ENCODE measurements around the gene RNF214. TPM values are rescaled to one million over a fixed set of nuclear protein-coding genes. Genes with fewer than 3 reads are reported as not detected.
A peak's percentile ranks its signal among the peaks of the same experiment; 100 is the strongest.

RNF214 gene
- total and polyA plus RNA-seq, 2 of the 13 experiments (the other 11 are each of a cell fraction or from before 2014, with no cell fraction given), result 10.7 to 12.6 TPM

- TF ChIP-seq ATF4 (CRISPR knock-in tag; IDR thresholded peaks at IDR 0.05), result peak in 1 of 2 experiments; percentile 47; a peak in 2 of 4 replicates
- peak; percentile 61; the same call in 1 of the 2 replicates for TF ChIP-seq ZNF891 (CRISPR knock-in tag; IDR thresholded peaks at IDR 0.05)
- 0 out of 2 replicates have a peak, but pooled peaks have one; percentile 20 for TF ChIP-seq FOXK2 (IDR thresholded peaks at IDR 0.05)
- TF ChIP-seq E2F2 (CRISPR knock-in tag; IDR thresholded peaks at IDR 0.05; ENCODE audit: borderline replicate concordance), result no peak
- no peak for TF ChIP-seq PPARG (CRISPR knock-in tag; conservative IDR thresholded peaks at IDR 0.05)
- TF ChIP-seq PHF20 (CRISPR knock-in tag; IDR thresholded peaks at IDR 0.05), result peak; percentile 37
- no peak for TF ChIP-seq MIXL1 (CRISPR knock-in tag; IDR thresholded peaks at IDR 0.05)
- TF ChIP-seq SATB2 (CRISPR knock-in tag; IDR thresholded peaks at IDR 0.05), result no peak
- no peak for TF ChIP-seq ZNF713 (CRISPR knock-in tag; IDR thresholded peaks at IDR 0.05)
- TF ChIP-seq ZNF362 (CRISPR knock-in tag; IDR thresholded peaks at IDR 0.05; ENCODE audit: borderline replicate concordance), result no peak
- no peak; the same call in 1 of the 2 replicates for TF ChIP-seq ZFP36L1 (CRISPR knock-in tag; IDR thresholded peaks at IDR 0.05)
- TF ChIP-seq TOE1 (CRISPR knock-in tag; IDR thresholded peaks at IDR 0.05), result no peak
- TF ChIP-seq YEATS2 (CRISPR knock-in tag; IDR thresholded peaks at IDR 0.05; ENCODE audit: borderline replicate concordance), result no peak
- TF ChIP-seq ZBTB4 (CRISPR knock-in tag; IDR thresholded peaks at IDR 0.05; ENCODE audit: borderline replicate concordance), result 0 out of 2 replicates have a peak, but pooled peaks have one; percentile 34
- TF ChIP-seq ELK4 (CRISPR knock-in tag; IDR thresholded peaks at IDR 0.05; ENCODE audit: borderline replicate concordance), result no peak
- TF ChIP-seq HOXA3 (CRISPR knock-in tag; IDR thresholded peaks at IDR 0.05), result 0 out of 2 replicates have a peak, but pooled peaks have one; percentile 7
- TF ChIP-seq ZNF720 (CRISPR knock-in tag; IDR thresholded peaks at IDR 0.05), result no peak
- peak; percentile 64; the same call in 1 of the 2 replicates for TF ChIP-seq ZMYM3 (CRISPR knock-in tag; IDR thresholded peaks at IDR 0.05)
- TF ChIP-seq SRY (CRISPR knock-in tag; IDR thresholded peaks at IDR 0.05), result no peak
- TF ChIP-seq ZNF616 (CRISPR knock-in tag; IDR thresholded peaks at IDR 0.05; ENCODE audit: low read depth), result no peak
- no peak for TF ChIP-seq ZNF777 (CRISPR knock-in tag; IDR thresholded peaks at IDR 0.05)
- no peak for TF ChIP-seq GTF3A (CRISPR knock-in tag; conservative IDR thresholded peaks at IDR 0.05)
- TF ChIP-seq NCOR1 (IDR thresholded peaks at IDR 0.05; ENCODE audit: borderline replicate concordance, low read length), result peak; percentile 58; the same call in 1 of the 2 replicates
Measured at GRCh38 chr11:117327567-117328374, 95.3 kb downstream of the RNF214 start, which contains the start of gene CEP164 (continued).

Data from HepG2 (cell line).